GM12801 (cell line): ENCODE results near the gene DCAF5.

Experiments used
- CTCF ChIP-seq: IDR thresholded peaks from one replicate; pipeline ENCODE4 v1.5.1; 2011; ENCODE audit warnings: control low read depth; ENCODE audit not compliant: insufficient read length; ENCODE audit errors: extremely low read depth

The DCAF5 gene

DNA sequence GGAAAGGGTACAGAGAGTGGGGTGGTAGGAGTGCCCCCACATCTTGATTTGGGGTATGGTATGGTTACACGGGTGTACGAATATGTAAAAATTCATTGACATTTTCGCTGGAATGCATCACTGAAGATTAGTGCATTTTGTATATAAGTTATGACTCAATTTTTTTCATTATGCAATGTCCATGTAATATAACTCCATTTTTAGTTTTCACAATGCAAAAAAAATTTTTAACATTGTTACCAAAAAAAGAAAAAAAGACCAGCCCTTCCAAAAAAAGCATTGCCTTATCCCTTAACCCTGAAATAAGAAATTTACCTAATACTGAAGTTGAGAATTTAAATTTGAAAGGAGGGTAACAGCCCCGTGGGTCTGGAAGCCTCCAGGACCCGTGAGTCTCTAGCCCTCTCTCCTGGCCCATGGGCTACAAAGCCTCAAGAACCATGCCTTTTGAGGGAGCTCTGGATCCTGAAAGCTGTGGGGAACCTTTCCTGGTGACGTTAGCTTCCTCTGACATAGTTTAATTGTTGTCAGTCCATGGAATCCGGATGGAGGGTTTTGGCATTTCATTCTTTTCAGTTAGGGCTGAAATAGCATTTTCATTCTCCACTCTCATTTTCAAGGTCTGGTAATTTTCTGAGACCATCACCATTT lies 118.2 kb downstream of the DCAF5 start:
- no peak for TF ChIP-seq CTCF

DNA sequence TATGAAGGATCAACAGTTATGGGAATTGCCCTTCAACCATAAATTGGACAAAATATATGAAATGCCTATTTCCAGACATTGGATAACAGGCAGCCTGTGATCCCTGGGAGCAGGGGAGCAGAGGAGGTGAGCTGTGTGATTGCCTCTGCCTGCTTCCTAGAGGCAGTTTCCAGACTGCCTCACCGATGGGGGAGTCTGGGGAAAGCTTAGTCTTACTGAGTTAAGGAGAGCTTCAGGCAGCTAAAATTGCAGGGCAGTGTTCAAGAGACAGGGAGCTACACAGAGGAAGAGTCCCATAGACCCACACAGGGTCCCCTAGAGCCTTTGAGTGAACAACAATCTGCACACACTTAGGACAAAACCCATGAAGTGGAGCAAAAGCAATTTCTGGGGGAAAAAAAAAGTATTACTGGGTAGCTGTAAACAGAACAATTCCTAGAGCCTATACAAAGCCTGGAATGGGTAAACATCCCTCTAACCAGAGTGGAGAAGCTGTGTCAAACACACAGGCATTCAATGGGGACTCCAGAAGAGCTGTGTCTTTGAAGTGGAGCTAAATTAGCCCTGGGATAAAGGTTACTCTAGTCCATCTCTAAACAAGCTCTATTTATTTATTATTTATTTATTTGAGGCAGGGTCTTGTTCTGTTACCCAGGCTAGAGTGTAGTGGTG lies 125.5 kb downstream of the DCAF5 start:
- TF ChIP-seq CTCF: no peak

DNA sequence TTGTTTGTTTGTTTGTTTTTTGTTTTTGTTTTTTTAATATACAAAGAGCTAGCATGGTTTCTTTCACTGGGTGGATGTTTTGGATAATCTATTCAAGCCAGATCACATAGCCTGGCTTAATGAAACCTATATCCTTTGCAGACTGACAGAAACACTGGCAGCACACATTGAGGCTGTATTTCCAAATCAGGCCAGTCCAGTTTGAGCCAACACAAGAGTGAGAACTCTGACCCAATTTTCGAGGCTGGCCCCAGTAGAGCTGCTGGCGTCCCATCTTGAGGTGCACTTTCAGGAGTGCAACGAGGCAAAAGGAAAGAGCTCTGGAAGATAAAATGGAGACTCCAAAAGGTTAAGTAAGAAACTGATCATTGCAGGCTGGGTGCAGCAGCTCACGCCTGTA lies 129.9 kb downstream of the DCAF5 start:
- no peak for TF ChIP-seq CTCF

- no peak for TF ChIP-seq CTCF
Observed at GRCh38 chr14:69017706-69018105, 135.2 kb downstream of the DCAF5 start.

- no peak for TF ChIP-seq CTCF
Observed at GRCh38 chr14:69014829-69015259, 138.1 kb downstream of the DCAF5 start.

DNA sequence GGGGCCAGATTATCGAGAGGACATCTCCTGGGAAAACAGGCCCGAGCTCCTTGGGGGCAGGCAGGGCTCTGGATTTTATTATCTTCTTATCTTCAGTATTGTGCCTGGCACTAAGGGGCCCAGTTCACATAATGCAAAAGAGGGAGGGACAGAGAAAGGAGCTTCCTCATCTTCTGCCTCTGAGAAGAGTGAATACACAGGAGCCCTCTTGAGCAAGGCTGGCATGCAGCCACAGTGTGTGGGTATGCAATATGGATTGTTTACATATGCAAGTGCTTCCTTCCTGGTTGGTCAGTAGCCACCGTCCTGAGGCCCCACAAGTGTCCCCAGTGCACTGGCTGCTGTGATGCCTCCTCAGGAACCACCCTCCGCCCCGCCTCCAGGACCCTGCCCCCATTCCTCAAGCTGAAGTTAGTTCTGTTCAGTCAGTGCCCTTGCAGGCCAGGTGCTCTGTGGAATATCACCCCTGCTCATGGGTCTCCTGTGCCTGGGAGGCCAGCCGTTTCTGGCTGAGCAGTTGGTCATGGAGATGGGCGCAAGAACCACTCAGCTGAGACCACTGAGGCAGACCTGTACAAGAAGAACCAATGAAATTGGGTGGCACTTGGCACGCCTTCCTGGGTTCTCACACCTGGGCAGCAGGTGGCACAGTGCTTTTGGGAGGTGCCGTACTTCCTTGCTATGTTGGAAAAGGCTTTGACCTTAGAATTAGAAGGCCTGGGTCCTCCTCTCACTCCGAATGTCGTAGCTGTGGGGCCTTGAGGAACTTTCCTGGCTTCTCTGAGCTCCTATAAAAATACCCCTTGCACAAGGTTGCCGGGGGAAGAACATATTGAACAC lies 138.8 kb downstream of the DCAF5 start:
- TF ChIP-seq CTCF: no peak

DNA sequence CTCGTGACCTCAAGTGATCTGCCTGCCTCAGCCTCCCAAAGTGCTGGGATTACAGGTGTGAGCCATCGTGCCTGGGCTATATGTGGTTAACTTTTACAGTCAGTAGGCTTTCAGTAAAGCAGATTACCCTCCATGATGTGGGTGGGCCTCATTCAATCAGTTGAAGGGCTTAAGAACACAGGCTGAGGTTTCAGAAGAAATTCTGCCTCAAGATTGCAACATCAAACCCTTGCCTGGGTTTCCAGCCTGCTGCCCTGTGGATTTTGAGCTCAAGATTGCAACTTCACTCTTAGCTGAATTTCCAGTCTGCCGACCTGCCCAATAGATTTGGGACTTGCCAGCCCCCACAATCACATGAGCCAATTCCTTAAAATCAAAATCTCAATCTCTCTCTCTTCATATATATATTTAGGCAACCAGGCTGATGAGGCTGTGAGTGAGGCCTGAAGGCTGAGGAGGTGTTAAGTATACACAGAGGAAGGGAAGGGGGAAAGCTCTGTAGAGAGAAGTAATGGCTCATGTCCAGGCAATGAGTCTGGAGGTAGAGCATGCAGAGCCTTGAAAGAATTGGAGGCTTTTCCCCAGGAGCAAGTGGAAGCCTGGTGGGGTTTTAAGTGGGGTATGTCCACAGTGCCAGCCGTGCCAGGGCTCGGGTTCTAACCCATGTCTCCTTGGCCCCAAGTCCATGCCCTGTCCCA lies 140.5 kb downstream of the DCAF5 start:
- no peak for TF ChIP-seq CTCF
